Activated naive CD4-positive, alpha-beta T cell treated with Interleukin-2 at 50 U/mL for 16 hours (primary cell): ENCODE measurements around the gene HNRNPF.
"Not testable (repeated sequence)": the region's sequence is repeated elsewhere in the genome, so short reads cannot be mapped to it uniquely, and the experiment has no call there.

Experiments
- DNase-seq: peaks from one replicate; pipeline ENCODE4 v3.0.0-alpha.2; 2020

The HNRNPF gene

DNA sequence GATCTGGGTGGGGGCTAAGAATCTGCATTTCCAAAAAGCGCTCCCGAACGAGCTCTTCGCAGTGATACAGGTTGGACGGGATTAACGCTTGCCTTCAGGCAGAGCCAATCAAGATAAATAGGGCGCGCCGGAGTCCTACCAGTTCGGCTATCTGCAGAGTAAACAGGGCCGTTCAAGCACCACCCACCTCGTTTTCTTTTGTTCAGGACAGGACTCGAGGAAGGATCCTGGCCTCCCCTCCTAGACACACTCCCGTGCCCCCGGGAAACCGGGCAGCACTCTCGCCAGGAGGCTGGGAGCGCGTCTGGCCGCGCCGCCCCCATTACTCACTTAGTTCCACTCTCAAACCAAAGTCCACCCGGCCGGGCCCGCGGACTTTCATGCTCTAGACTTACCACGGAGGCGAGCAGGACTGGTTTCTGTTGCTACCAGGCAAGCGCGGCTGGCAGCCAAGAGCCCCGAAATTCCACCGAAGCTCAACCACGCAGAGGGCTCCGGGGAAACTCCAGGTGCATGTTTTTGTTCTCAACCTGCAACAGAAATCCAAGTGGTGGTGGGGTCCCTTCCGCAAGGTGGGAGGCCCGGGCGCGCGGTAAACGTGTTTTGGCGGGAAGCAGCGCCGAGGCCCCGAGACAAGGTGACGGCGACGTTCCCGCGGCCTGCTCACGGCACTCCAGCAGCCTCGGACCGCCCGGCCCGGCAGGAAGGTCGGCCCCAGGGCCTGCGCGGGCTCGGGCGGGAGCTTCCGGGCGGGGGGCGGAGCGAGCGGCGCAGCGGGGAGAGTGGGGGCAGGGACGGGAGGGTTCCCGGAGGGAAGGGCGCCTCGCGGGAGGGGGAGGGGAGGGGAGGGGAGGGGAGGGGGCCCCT, 12.7 kb downstream of the HNRNPF start:
- peak; percentile 70 for DNase-seq

DNA sequence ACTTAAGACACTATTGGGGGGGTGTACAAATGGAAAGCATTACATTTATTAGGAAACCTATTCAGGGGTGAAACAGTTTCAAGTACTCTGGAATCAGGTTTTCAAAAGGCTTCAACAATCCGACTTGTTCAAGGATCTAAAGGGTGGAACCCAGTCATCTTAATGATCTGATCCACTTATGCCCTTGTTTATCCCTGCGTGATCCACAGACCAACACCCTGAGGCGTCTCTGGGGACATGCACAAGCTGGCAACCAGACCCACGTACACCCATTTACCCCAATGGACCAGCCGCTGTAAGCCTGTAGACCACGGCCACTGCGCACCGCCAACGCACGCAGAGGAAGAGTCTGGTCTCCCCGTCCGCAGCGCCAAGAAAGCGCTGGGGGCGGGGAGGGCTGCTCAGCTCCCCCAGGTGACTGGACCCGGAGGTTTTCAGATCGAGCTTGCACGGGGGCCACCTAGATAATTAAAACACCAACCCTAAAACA, 13.4 kb downstream of the HNRNPF start:
- DNase-seq: peak; percentile 49

DNA sequence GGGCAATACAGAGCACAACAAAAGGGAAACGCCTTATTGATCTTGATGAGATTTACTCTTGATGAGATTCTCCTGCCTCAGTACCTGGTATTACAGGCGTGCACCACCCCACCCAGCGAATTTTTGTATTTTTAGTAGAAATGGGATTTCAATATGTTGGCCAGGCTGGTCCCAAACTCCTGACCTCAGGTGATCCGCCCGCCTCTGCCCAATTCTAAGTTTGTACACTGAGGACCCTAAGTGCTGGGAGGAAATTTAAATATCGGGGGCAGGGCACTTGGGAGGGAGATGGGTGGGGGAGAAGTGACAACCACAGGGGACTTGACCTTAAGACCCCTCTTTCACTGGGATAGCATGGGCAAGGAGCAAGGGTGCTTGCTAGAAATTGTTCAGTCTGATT, 14.1 kb downstream of the HNRNPF start:
- DNase-seq: no peak

DNA sequence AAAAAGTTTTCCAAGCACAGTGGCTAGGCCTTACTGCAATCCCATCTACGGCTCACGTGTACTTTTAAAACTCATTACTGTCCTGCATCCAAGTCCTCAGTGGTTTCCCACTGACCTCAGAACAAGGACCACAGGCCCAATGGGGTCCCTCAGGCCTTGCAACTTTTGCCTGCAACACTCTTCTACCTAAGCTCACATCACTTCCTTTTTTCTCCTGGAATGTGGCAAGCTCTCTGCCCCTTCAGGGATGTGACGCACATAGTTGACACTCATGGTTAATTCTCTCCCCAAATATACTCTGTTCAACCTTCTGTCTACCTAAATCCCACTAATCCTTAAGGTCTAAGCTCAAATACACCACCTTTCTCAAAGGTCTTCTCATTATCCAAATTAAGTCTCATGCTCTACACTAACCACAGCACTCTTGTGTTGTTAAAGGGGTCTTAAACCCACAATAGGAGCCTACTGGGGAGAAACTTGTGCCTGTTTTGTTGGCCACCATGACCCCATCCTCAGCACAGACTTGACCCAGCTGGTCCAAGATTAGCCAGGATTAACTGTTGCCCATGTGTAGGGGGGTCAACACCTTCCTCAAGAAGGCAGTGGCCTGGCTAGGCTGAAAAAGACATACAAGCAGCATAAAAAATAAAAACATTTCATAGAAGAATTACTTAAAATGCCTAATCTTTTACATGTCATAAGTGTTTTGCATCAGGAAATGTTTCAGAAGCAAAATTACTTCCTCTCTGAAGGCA, 15.2 kb downstream of the HNRNPF start:
- no peak for DNase-seq

DNA sequence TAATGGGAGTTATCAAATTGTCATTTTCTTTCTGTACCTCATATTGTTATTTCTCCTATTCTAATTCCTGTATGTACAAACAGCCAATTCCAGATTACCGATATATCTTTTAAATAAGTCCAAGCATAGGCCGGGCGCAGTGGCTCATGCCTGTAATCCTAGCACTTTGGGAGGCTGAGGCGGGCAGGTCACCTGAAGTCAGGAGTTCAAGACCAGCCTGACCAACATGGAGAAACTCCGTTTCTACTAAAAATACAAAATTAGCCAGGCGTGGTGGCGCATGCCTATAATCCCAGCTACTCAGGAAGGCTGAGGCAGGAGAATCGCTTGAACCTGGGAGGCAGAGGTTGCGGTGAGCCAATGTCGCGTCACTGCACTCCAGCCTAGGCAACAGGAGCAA, 15.8 kb downstream of the HNRNPF start:
- not testable (repeated sequence) for DNase-seq

DNA sequence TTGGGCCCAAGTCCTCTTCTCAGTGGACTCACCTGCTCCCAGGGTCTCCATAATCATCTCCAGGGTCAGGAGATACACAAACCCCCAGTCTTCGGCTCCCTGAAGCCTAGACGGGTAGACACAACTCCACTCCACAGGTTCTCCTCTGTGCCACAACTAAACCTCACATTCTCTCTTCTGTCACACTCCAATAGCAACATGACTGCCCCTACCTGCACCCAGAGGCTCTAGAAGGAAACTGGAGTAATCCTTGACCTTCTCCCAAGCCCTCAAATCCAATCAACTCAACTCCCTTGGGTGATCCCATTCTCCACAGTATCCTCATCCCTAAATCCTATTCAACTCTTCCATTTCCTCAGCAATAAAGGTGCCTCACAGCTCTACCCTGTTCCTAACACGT, 16.2 kb downstream of the HNRNPF start:
- DNase-seq: no peak

DNA sequence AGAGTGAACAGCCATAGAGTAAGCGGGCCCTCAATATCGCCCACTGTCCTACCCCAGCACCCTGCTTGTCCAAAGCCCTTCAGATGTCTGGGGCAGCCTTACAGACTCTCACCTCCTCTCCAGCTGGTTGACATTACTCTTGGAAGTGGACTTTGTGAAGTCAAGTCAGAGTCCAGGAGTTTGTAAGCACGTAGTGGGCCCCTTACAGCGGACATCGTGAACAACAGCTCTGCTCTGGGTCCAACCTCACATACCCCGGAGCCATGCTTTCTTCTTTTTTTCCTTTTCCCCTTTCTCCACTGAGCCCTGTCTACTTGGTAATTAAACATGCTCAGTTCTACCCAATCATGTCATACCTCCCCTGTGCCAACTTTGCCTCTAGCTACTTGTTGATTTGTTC, 17.5 kb downstream of the HNRNPF start:
- no peak for DNase-seq

DNA sequence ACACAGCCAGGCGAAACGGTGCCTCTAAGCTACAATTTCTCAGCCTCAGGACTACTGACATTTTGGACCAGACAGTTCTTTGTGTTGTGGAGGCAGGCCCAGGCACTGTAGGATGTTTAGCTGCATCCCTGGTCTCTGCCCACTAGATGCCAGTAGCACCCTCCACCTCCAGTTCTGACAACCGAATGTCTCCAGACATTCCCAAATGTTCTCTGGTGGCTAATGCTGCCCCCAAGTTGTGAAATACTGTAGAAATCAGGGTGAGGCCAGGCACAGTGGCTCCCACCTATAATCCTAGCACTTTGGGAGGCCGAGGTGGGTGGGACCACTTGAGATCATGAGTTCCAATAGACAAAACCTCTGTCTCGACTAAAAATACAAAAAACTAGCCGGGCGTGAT, 18.2 kb downstream of the HNRNPF start:
- DNase-seq: peak; percentile 29

DNA sequence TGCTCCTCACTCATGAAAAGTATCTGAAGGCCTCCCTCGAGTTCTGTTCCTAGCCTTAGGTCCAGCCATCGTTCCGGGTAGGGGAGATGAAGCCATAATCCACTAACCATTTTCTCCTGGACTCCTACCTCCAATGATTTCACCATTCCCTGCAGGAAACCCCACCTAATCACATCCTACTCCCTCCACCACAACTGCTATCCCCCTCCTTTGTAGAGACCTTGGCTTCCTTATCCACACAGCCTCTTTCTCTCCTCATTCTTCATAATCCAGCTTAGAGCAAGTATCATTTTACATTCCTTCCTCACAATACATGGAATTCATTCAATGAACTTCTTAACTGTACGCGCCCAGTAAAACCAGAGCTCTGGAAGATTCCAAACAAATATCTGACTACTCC, 18.7 kb downstream of the HNRNPF start:
- DNase-seq: no peak

DNA sequence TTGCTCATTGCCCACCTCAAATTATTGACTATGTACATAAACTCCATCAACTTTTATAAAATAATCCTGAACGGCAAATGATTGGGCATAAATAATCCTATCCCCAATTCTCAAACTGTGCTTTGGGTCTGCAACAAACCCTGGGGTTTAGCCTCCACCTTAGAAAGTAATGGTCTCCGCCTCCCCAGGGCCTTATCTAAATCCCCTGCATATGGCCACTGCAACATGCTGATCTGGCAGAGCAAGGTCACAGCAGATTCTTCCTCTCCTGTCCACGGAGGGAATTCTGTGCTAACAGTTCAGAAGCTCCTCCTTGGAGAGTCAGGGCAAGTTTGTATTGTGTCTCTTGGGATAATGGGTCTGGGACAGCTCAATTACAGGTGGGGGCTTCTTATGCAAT, 19.1 kb downstream of the HNRNPF start:
- DNase-seq: no peak

DNA sequence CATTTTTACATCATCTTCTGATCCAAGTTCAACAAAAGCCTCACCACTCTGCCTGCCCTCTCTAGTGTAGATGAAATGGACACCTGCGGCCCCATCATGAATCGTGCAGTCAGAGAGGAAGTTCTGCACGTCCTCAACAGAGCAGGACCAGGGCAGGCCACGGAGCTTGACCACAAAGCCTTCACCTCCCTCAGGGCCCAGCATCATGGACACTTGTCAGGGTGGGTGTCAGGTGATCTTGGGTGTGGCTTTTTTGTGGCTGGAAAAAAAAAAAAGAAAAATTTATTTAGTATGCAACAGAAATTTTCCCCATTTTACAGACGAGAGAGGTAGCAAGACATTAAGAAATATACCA, 21.3 kb downstream of the HNRNPF start:
- no peak for DNase-seq

DNA sequence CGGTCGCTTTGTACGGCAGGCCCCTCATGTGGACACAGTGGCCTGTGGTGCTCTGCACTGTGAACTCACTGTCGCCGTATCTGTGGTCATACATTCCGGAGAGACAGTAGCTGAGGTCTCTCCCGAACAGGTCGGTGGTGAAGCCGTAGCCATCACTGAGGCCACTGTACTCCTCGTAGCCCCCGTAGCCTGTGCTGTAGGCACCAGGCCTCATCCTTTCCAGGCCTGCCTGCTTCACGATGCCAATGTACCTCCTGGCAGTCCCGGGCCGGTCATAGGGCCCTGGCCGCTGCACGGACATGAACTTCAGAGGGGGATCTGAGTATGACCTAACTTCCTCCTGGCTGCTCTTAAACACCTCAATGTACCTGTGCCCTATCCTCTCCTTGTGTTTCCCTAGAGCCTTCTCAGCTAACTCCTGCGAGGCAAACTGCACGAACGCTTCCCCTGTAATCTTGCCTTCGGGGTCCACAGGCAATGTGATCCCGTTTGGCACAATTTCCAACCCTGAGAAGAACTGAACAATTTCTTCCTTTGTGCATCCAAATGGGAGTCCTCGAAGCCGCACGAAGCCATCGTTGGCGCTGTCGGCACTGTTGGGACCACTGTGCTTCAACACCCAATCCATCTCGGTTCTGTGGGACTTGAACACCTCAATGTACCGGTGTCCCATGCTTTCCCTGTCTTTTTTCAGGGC, 21.9 kb downstream of the HNRNPF start:
- no peak for DNase-seq

DNA sequence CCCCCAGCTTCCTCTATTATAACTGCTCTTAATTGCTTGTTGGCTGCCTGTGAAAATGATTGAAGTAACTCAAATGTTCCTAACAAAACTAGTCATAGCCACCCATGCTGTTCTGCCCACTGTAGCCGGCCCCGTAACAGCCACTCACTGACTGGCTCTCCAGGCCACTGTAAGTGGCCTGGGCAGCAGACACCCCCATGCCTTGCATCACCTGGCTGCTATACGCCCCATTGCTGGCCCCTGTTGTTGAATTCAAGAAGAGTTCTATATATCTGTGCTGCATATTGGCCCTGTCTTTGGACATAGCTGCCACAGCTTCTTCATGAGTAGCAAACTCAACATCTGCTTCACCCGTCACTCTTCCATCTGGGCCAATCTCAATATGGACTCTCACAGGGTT, 22.4 kb downstream of the HNRNPF start:
- no peak for DNase-seq

DNA sequence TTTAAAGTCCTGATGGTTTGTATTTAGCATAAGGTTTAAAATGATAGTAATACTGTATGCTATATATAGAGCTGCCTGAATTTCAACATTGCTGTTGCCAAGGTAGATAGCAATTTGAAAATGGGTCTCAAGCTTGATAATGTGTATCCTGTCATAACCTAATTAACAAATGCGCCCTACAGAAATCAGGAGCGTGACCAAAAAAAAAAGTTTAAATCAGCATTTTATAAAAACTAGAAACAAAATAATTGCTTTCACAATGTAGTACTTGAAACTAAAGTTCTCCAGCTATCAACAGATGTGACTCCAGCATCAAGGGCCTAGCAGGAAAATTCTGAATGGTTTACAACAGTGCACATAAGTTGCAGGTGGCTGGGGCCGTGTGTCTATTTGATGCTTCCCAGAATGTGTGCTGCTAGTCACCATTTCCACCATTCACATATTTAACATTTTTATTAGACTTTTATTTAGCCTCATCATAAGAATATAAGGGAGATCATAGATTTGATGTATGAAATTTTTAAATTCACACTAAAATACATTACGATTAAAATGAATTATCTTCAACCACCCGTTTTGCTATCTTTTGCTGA, 23.5 kb downstream of the HNRNPF start:
- DNase-seq: no peak

DNA sequence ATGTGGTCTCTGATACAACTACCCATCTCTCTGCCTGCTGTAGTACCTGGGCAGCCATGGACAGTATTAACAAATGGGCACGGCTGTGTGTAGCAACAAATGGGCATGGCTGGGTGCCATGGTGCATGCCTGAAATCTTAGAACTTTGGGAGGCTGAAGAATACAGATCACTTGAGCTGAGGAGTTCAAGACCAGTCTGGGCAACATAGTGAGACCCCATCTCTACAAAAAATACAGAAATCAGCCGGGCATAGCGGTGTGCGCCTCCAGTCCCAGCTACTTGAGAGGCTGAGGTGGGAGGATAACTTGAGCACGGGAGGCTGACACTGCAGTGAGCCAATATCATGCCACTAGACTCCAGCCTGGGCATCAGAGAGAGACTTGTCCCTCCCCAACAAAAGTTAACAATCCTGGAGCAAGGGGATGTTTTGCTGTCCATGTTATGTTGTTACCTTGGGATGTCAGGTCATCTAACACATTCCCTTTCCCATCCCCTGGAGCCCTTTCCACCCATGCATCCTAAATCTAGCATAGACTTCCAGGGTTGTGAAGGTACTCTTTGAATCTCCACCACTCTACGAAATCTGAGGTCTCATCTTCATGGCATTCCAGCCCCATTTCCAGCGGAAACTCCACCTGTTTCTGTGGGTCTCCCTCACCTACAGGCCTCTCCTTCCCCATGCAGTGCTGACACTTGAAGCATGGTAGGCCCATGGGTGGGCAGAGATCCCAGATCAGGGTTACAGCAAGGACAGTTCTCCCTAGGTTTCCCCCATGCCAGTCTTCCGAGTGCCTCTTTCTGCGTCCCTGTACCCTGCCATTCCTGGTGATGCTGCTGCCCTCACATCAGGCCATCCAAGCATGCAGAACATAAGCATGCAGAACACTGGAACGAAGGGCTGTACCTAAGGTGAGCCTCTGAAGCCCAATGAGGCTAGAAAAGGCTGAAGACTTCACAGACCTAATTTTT, 24.4 kb downstream of the HNRNPF start:
- no peak for DNase-seq

DNA sequence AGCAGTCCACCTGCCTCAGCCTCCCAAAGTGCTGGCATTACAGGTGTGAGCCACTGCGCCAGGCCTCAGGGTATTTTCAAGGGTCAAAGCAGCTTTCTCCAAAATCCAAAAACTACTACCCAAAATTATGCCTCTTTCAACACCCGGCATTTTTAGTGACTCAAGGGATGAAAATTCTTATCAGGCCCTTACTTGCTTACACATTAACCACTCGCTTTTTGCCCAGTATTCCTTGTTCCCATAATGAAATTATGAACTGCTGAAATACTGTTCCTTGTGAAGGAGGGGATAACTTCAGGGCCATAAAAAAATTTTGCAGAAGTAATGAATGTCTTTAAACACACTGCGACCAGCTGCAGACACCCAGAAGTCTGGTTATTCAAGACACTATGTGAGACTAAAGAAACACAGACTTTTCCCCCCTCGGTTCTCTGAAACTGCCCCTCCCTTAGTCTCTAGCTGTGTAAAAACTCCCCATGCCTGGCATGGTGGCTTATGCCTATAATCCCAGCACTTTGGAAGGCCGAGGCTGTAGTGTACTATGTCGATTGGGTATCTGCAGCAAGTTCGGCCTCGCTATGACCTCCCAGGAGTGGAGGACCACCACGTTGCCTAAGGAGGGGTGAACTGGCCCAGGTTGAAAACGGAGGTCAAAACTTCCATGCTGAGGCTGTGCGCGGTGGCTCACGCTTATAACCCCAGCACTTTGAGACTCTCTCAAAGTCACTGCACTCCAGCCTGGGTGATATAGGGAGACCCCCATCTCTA, 25.6 kb downstream of the HNRNPF start:
- no peak for DNase-seq

DNA sequence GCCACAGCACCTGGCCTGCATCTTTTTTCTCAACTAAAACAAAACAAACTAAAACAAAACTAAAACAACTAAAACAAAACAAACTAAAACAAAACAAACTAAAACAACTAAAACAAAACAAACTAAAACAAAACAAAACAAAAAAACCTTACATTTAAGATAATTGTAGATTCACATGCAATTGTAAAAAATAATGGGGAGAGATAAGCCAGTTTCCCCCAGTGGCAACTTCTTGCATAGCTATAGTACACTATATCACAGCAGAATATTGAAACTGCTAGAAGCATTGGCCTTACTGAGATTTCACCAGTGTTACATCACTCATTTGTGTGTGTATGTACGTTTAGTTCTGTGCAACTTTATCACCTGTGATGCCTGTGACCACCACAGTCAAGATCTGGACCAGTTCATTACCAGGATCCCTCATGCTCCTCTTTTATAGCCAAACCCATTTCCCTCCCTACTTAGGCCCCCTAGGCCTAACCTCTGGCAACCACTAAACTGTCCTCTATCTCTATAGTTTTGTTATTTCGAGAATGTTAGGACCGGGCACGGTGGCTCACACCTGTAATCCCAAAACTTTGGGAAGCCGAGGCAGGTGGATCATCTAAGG, 28.3 kb downstream of the HNRNPF start:
- no peak for DNase-seq

DNA sequence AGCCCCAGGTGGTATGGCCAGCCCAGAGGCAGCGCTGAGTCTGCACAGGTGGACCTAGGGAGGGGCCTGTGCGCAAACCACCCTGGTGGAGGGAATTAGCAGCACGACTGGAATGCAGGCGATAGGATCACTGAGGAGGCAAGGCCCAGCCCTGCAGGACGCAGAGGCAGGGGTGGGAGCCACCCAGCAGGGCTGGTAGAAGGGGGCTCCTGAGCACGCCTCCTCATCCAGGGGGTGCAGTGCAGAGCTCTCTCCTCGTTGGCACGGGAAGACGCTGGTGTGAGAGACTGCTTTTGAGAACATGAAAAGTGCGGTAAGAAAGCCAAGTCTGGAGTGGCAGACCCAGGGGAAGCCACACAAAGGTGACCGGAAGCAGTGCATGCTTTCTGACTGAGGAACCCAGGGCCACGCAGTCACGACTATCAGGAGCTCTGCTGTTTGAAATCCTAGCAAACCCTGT, 31.5 kb downstream of the HNRNPF start:
- no peak for DNase-seq

DNA sequence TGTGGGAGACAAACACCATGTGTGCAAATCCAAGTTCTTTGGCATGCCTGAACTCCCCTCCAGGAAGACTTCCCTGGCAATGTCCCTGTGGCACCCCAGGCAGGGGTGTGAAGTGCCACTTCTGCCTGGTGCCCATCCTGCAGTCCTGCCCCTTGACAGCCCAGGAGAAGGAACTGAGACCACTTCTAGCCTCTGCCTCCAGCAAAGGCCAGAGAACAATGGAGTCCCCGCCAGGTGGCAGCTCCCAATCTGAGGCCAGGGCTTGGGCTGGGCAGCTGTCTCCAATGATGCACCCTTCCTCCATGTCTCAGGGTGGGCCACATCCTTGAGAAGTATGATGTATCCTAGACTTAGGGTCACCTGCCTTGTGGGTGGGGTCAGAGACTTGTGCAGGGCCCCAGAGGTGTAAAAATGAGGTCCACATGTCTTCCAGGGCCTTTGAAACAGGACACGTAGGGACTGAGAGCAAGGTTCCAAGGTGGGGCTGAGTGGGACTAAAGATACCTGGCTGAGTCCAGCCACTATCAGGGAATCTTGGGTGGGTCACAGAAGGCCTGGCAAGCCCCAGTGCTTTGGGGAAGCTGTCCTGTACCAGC, 32.1 kb downstream of the HNRNPF start:
- no peak for DNase-seq

DNA sequence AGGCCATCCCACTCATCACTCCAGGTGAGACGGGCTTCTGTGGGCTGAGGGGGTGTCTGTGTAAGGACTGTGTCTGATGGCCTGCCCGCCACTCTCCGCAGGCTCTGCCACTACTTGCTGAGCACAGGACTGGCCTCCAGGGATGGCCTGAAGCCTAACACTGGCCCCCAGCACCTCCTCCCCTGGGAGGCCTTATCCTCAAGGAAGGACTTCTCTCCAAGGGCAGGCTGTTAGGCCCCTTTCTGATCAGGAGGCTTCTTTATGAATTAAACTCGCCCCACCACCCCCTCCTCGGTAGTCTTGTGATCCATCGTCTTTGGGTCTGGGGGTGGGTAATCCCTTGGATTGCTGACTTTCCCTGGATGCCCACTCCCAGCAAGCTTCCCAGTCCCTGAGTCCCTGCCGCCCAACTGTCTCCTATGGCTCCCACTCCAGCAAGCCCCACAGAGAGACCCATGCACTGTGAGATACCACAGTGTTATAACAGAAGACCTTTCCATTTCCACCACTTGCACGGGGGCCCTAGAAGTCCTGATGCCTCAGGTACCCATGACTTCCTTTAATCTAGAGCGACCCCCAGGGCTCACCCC, 32.8 kb downstream of the HNRNPF start:
- no peak for DNase-seq
